GM23338 (cell line): ENCODE data around the gene DDX39A. TPM values are rescaled to one million over a fixed set of nuclear protein-coding genes. Genes with fewer than 3 reads are reported as not detected.
"Not testable (repeated sequence)": the region's sequence is repeated elsewhere in the genome, so short reads cannot be mapped to it uniquely, and the experiment has no call there.

ENCODE experiments used
- ATAC-seq: fragments of 200-7000 bp; cut with Tn5 transposase; 3 replicates; pipeline ENCODE4 v1.9.1; 2020
- DNase-seq: peaks from one replicate; pipeline ENCODE4 v3.0.0-alpha.2; 2015; ENCODE audit warnings: low spot score
- H2AFZ ChIP-seq: fragments of 200-600 bp; sonication (generic); 2 replicates; pipeline ENCODE4 v1.8.0; 2016; ENCODE audit warnings: antibody characterized with exemption, mild to moderate bottlenecking, moderate library complexity
- H3F3A ChIP-seq: fragments of 200-600 bp; sonication (generic); replicated peaks from 2 replicates; pipeline ENCODE4 v1.8.0; 2017; ENCODE audit warnings: antibody characterized with exemption, mixed run types, low read depth
- H3K27ac ChIP-seq: fragments of 200-600 bp; sonication (generic); 2 replicates; pipeline ENCODE4 v1.6.1; 2016; ENCODE audit warnings: low read depth
- H3K27me3 ChIP-seq: fragments of 200-600 bp; sonication (generic); 2 replicates; pipeline ENCODE4 v1.8.0; 2016; ENCODE audit warnings: mild to moderate bottlenecking, mixed run types, moderate library complexity; ENCODE audit not compliant: insufficient read depth
- H3K36me3 ChIP-seq: fragments of 200-600 bp; sonication (generic); 2 replicates; pipeline ENCODE4 v1.8.0; 2016; ENCODE audit warnings: mild to moderate bottlenecking; ENCODE audit not compliant: insufficient read depth
- H3K4me1 ChIP-seq: fragments of 200-600 bp; sonication (generic); 2 replicates; pipeline ENCODE4 v1.8.0; 2016; ENCODE audit warnings: mild to moderate bottlenecking, moderate library complexity; ENCODE audit not compliant: insufficient read depth
- H3K4me2 ChIP-seq: fragments of 200-600 bp; sonication (generic); 2 replicates; pipeline ENCODE4 v1.7.1; 2017; ENCODE audit warnings: mixed run types
- H3K4me3 ChIP-seq: fragments of 200-600 bp; sonication (generic); 2 replicates; pipeline ENCODE4 v1.6.1; 2016; ENCODE audit warnings: mixed run types
- H3K79me2 ChIP-seq: fragments of 200-600 bp; sonication (generic); replicated peaks from 2 replicates; pipeline ENCODE4 v1.8.0; 2017; ENCODE audit warnings: mild to moderate bottlenecking; ENCODE audit not compliant: insufficient read depth
- H3K9me2 ChIP-seq: fragments of 200-600 bp; sonication (generic); 2 replicates; pipeline ENCODE4 v1.8.0; 2017; ENCODE audit not compliant: insufficient read depth
- H4K20me1 ChIP-seq: fragments of 200-600 bp; sonication (generic); replicated peaks from 2 replicates; pipeline ENCODE4 v1.8.0; 2017; ENCODE audit warnings: mild to moderate bottlenecking; ENCODE audit not compliant: insufficient read depth
- H3K27ac Mint-ChIP-seq: 2 replicates; pipeline ENCODE4 v1.8.0; 2020; ENCODE audit warnings: inconsistent platforms, mild to moderate bottlenecking, moderate library complexity, mixed read lengths
- H3K27me3 Mint-ChIP-seq: 3 replicates; pipeline ENCODE4 v1.8.0; 2022; ENCODE audit warnings: low read depth, mild to moderate bottlenecking, moderate library complexity, mixed read lengths, inconsistent platforms; ENCODE audit not compliant: insufficient read depth, poor library complexity
- H3K36me3 Mint-ChIP-seq: 3 replicates; pipeline ENCODE4 v1.8.0; 2021; ENCODE audit warnings: low read depth, mild to moderate bottlenecking, inconsistent platforms, moderate library complexity, mixed read lengths
- H3K4me1 Mint-ChIP-seq: 3 replicates; pipeline ENCODE4 v1.8.0; 2020; ENCODE audit warnings: mild to moderate bottlenecking, inconsistent platforms, mixed read lengths
- H3K4me3 Mint-ChIP-seq: 3 replicates; pipeline ENCODE4 v1.8.0; 2021; ENCODE audit warnings: moderate library complexity, mild to moderate bottlenecking, inconsistent platforms, mixed read lengths
- H3K9me3 Mint-ChIP-seq: 3 replicates; pipeline ENCODE4 v1.8.0; 2020; ENCODE audit warnings: moderate library complexity, mild to moderate bottlenecking, inconsistent platforms, mixed read lengths
- CREB1 ChIP-seq: fragments of 250-450 bp; sonication (Bioruptor Pico); IDR thresholded peaks from 2 replicates; pipeline ENCODE4 v1.5.0; 2020; ENCODE audit warnings: low read depth, mild to moderate bottlenecking, moderate library complexity
- EZH2 ChIP-seq: fragments of 200-600 bp; sonication (generic); IDR thresholded peaks from one replicate; pipeline ENCODE4 v1.8.0; 2017; ENCODE audit warnings: antibody characterized with exemption, mild to moderate bottlenecking, low read depth; ENCODE audit not compliant: unreplicated experiment
- EZH2phosphoT487 ChIP-seq: fragments of 200-600 bp; sonication (generic); IDR thresholded peaks from one replicate; pipeline ENCODE4 v1.8.1; 2018; ENCODE audit warnings: antibody characterized with exemption; ENCODE audit not compliant: unreplicated experiment
- JUNB ChIP-seq: IDR thresholded peaks from one replicate; pipeline ENCODE4 v1.6.1; 2016; ENCODE audit warnings: antibody characterized with exemption; ENCODE audit not compliant: unreplicated experiment
- NANOG ChIP-seq: IDR thresholded peaks from 2 replicates; pipeline ENCODE4 v1.6.1; 2016; ENCODE audit warnings: antibody characterized with exemption, borderline replicate concordance
- POLR2AphosphoS5 ChIP-seq: IDR thresholded peaks from 2 replicates; pipeline ENCODE4 v1.6.1; 2016; ENCODE audit warnings: antibody characterized with exemption, low read depth
- STAT1 ChIP-seq: IDR thresholded peaks from one replicate; pipeline ENCODE4 v1.6.1; 2016; ENCODE audit warnings: antibody characterized with exemption; ENCODE audit not compliant: unreplicated experiment
- ZNF114 ChIP-seq: fragments of 250-450 bp; sonication (Bioruptor Pico); IDR thresholded peaks from 2 replicates; pipeline ENCODE4 v1.5.0; 2020; ENCODE audit warnings: mild to moderate bottlenecking, moderate library complexity
- ZNF331 ChIP-seq: fragments of 250-450 bp; sonication (Bioruptor Pico); IDR thresholded peaks from 2 replicates; pipeline ENCODE4 v1.5.0; 2020; ENCODE audit warnings: low read depth, mild to moderate bottlenecking, moderate library complexity
- polyA plus RNA-seq: library from polyadenylated mRNA; unstranded; fragments of >200 nt; fragmentation: Nextera tagmentation; extraction: Ambion mirVana; gene quantifications from 2 replicates; pipeline ENCODE4 v1.2.1, GENCODE V29; 2016
- total RNA-seq: library from RNA; depleted of rRNA; stranded (reverse); fragments of >200 nt; shearing (Covaris generic); gene quantifications from 2 replicates; pipeline ENCODE4 v1.2.3, GENCODE V29; 2014
- TF ChIP-seq, protein P1 (sequence below): IDR thresholded peaks from one replicate; pipeline ENCODE4 v1.6.1; 2018; ENCODE audit warnings: antibody characterized with exemption; ENCODE audit not compliant: unreplicated experiment
- TF ChIP-seq, protein P2 (sequence below): IDR thresholded peaks from 2 replicates; pipeline ENCODE4 v1.6.1; 2016; ENCODE audit warnings: antibody characterized with exemption
- TF ChIP-seq, protein P3 (sequence below), 2 experiments: fragments of 200-600 bp in 1 of 2; sonication (generic) in 1 of 2; conservative IDR thresholded peaks; 2 replicates each; pipeline versions ENCODE4 v1.5.1 to v1.6.1; 2016 to 2017; ENCODE audit warnings: antibody characterized with exemption in 2 of 2, low read depth in 2 of 2, mild to moderate bottlenecking in 2 of 2, moderate library complexity in 1 of 2

The DDX39A gene
- total and polyA plus RNA-seq, 2 experiments from 2014 or later = 195 to 196 TPM

DNA sequence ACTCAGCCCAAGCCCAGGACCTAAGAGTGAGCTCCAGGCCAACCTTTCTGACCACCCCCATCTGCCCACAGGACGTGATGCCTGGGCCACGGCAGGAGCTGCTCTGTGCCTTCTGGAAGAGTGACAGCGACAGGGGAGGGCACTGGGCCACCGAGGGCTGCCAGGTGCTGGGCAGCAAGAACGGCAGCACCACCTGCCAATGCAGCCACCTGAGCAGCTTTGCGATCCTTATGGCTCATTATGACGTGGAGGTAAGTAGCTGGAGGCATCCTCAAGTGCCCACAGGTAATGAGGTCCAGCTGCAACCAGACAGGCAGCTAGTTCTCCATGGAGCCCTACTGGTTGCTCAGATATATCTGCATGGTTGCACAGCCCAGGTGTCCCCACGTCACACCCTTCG is 14.8 kb downstream of the DDX39A start:
- no peak overlapping the region for H3K27ac Mint-ChIP-seq

DNA sequence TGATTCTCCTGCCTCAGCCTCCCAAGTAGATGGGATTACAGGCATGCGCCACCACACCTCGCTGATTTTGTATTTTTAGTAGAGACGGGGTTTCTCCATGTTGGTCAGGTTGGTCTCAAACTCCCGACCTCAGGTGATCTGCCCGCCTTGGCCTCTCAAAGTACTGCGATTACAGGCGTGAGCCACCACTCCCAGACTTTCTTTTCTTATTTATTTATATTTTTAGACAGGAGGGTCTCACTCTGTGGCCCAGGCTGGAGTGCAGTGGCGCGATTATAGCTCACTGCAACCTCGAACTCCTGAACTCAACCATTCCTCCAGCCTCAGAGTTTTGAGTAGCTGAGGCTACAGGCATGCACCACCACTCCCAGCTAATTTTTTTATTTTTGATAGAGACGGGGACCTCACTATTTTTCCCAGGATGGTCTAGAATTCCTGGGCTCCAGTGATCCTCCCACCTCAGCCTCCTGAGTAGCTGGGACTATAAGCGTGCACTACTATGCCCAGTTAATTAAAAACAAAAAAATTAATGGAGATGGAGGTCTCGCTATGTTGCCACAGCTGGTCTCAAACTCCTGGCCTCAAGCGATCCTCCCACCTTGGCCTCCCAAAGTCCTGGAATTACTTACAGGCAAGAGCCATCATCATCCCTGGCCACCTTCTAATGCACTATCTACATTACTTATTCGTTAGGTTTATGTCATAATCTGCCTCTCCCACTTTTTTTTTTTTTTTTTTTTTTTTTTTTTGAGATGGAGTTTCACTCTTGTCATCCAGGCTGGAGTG is 15.8 kb downstream of the DDX39A start:
- Histone ChIP-seq H3K36me3 (peaks cover 11% of the 10 kb centered on the region), H3F3A (peaks cover 16% of the 10 kb centered on the region; the same call in 1 of the 2 replicates)
- not testable (repeated sequence) for H3K4me3 Mint-ChIP-seq, H4K20me1 ChIP-seq, ATAC-seq, H3K4me3 ChIP-seq, H3K4me1 ChIP-seq, H3K27me3 ChIP-seq, DNase-seq, H3K9me2 ChIP-seq, H3K27ac Mint-ChIP-seq, H2AFZ ChIP-seq, H3K79me2 ChIP-seq, H3K9me3 Mint-ChIP-seq, H3K27ac ChIP-seq, H3K4me2 ChIP-seq
- Mint-ChIP-seq H3K4me1 (peaks cover 11% of the 10 kb centered on the region), H3K36me3 (peaks cover 13% of the 10 kb centered on the region), H3K27me3 (peaks cover 17% of the 10 kb centered on the region)

More for the DNA sequence above, 14.8 kb downstream of the DDX39A start:
- peaks cover 17% of the 10 kb centered on the region for H3K27me3 Mint-ChIP-seq
- H3K4me1 ChIP-seq = peaks cover 5% of the 10 kb centered on the region; the same call in 1 of the 2 replicates
- no peak overlapping the region for H3K4me3 ChIP-seq
- no peaks in the 10 kb centered on the region for H3K27me3 ChIP-seq
- H3K4me3 Mint-ChIP-seq = no peak overlapping the region
- no peak overlapping the region for H3K4me2 ChIP-seq
- peaks cover 19% of the 10 kb centered on the region for H3K36me3 ChIP-seq
- no peaks in the 10 kb centered on the region; the same call in 1 of the 2 replicates for H4K20me1 ChIP-seq
- no peak for ATAC-seq
- no peak overlapping the region for H2AFZ ChIP-seq
- no peaks in the 10 kb centered on the region for H3K79me2 ChIP-seq
- H3K36me3 Mint-ChIP-seq = peaks cover 23% of the 10 kb centered on the region
- H3K9me2 ChIP-seq = no peaks in the 10 kb centered on the region
- no peak for DNase-seq
- H3F3A ChIP-seq = peaks cover 17% of the 10 kb centered on the region; the same call in 1 of the 2 replicates
- H3K9me3 Mint-ChIP-seq = no peaks in the 10 kb centered on the region; the same call in 2 of the 3 replicates
- H3K27ac ChIP-seq = no peak overlapping the region
- H3K4me1 Mint-ChIP-seq = peaks cover 11% of the 10 kb centered on the region
- TF ChIP-seq STAT1 (no peak), POLR2AphosphoS5 (no peak), EZH2phosphoT487 (no peak), NANOG (no peak), ZNF114 (no peak), ZNF331 (CRISPR knock-in tag) (no peak), CREB1 (no peak), EZH2 (no peak), JUNB (no peak)
- TF ChIP-seq, protein P1, sequence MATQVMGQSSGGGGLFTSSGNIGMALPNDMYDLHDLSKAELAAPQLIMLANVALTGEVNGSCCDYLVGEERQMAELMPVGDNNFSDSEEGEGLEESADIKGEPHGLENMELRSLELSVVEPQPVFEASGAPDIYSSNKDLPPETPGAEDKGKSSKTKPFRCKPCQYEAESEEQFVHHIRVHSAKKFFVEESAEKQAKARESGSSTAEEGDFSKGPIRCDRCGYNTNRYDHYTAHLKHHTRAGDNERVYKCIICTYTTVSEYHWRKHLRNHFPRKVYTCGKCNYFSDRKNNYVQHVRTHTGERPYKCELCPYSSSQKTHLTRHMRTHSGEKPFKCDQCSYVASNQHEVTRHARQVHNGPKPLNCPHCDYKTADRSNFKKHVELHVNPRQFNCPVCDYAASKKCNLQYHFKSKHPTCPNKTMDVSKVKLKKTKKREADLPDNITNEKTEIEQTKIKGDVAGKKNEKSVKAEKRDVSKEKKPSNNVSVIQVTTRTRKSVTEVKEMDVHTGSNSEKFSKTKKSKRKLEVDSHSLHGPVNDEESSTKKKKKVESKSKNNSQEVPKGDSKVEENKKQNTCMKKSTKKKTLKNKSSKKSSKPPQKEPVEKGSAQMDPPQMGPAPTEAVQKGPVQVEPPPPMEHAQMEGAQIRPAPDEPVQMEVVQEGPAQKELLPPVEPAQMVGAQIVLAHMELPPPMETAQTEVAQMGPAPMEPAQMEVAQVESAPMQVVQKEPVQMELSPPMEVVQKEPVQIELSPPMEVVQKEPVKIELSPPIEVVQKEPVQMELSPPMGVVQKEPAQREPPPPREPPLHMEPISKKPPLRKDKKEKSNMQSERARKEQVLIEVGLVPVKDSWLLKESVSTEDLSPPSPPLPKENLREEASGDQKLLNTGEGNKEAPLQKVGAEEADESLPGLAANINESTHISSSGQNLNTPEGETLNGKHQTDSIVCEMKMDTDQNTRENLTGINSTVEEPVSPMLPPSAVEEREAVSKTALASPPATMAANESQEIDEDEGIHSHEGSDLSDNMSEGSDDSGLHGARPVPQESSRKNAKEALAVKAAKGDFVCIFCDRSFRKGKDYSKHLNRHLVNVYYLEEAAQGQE = no peak
- TF ChIP-seq, protein P2, sequence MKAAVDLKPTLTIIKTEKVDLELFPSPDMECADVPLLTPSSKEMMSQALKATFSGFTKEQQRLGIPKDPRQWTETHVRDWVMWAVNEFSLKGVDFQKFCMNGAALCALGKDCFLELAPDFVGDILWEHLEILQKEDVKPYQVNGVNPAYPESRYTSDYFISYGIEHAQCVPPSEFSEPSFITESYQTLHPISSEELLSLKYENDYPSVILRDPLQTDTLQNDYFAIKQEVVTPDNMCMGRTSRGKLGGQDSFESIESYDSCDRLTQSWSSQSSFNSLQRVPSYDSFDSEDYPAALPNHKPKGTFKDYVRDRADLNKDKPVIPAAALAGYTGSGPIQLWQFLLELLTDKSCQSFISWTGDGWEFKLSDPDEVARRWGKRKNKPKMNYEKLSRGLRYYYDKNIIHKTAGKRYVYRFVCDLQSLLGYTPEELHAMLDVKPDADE = no peak
- TF ChIP-seq, protein P3, sequence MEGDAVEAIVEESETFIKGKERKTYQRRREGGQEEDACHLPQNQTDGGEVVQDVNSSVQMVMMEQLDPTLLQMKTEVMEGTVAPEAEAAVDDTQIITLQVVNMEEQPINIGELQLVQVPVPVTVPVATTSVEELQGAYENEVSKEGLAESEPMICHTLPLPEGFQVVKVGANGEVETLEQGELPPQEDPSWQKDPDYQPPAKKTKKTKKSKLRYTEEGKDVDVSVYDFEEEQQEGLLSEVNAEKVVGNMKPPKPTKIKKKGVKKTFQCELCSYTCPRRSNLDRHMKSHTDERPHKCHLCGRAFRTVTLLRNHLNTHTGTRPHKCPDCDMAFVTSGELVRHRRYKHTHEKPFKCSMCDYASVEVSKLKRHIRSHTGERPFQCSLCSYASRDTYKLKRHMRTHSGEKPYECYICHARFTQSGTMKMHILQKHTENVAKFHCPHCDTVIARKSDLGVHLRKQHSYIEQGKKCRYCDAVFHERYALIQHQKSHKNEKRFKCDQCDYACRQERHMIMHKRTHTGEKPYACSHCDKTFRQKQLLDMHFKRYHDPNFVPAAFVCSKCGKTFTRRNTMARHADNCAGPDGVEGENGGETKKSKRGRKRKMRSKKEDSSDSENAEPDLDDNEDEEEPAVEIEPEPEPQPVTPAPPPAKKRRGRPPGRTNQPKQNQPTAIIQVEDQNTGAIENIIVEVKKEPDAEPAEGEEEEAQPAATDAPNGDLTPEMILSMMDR (conservative IDR thresholded peaks at IDR 0.05; ENCODE audit: low read depth in 2 of 2) = no peak
